ENCODE results near the gene ZNF273.
"Not testable (repeated sequence)": the region's sequence is repeated elsewhere in the genome, so short reads cannot be mapped to it uniquely, and the experiment has no call there.

ZNF273 gene

DNA sequence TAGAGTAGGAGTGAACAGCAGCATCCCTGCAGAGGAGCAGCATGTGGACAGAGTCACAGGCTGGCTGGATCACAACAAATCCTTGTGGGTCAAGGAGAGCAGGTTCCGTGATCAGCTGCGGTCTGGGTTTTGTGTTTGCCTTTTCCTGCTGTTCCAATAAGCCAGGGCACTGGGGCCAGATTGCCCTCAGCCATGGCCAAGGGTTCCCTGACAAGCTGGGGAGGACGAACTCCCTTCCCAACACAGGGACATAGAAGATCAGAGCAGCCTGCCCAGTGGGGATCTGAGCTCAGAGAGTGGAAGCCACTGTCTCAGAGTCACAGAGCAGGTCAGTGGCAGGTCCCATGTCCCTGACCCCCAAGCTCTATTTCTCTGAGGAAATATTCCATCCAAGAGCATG, 12.8 kb upstream of the ZNF273 start:
- not testable (repeated sequence) for DNase-seq

- no peak for DNase-seq
Measured at GRCh38 chr7:64890761-64891362, 12.2 kb upstream of the ZNF273 start.

DNA sequence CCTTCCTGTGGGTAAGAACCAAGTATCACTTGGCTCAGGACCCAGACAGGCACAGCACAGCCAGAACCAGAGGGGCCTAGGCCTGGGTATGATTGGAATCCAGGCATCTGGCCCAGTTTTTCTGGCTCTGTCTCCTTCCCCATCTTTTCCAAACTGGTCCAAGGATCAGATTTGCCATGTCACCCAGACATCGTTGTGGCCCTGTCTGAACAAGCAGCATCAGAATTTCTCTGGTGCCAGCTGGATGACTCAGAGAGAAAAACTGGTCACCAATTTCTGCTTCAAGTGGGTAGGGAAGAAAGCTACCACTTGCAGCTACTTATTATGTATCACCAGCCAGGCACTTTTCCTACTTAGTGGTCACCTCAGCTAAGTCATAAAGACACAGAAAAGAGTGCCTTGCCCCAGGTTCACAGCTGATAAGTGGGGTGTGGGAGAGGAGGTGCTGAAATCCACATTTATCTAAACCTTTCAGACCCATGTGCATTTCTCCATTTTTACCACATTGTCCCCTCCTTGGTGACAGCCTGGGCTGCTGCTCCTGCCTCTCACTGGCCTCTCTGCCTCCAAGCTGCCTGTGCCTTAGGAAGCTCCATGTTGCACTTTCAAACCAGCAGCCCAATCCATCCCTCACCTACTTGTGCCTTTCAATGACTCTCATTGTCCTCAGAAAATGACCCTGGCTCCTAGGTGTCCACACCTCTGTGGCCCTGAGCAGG, 11.6 kb upstream of the ZNF273 start:
- DNase-seq: not testable (repeated sequence)

DNA sequence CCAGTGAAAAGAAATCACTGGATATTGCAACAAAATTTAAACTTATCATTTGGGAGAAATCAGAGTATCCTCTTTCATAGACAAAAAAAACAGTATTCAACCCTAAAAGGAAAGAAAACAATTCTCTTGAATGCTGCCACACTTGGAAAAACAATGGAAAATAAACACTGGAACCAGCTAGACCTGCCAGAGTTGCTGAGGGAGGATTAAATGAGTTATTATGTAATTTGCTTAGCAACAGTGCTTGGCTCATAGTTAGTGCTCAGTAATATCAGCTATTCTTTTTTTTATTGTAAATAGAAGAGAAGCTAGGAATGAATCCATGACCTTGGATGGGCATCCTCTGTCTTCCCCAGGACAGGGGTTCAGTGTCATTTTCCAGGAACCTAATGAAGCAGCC, 11.0 kb upstream of the ZNF273 start:
- no peak for DNase-seq

DNA sequence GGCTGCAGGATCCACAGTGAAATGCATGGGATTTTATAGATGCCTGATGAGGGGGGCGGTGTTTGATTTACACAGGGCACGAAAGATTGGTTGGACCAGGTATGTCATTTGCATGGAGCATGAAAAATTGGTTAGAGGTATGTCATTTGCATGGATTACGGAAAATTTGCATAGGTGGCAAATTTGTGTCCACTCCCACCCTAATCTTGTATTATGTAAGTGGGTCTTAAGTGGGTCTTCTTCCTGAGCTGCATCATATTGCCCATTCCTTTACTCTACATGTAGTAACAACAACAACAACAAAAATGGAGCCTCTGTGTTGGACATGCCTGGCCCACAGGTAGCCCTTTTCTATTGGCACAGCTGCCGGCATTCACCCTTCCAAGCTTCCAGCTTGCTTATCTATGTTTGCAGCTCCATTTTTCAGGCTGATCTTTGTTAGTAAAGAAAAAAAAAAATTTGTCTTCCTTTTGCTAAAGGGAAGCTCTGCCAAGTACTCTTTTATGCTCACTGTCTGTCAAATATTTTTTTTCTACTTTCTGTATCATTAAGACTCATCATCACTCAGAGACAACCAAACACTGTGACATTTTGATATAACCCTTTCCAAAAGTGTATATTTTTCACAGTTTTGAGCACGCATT, 10.3 kb upstream of the ZNF273 start:
- DNase-seq: no peak

DNA sequence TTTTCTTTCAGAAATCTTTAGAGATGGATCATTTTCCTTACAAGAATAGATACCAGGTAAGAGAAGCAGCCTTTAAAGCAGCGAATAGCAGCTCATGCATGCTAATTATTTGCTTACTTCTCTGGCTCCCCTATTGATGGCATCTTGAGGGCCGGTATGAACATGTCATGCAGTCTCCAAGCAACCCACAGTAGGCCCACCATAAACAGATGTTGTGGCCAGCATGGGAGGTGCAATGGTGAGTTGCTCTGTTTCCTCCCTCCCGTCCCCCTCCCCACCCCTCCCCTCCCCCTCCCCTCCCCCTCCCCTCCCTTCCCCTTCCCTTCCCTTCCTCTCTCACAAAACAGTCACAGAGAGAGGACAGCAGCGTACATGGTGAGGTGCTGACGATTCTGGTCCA, 9.7 kb upstream of the ZNF273 start:
- no peak for DNase-seq

DNA sequence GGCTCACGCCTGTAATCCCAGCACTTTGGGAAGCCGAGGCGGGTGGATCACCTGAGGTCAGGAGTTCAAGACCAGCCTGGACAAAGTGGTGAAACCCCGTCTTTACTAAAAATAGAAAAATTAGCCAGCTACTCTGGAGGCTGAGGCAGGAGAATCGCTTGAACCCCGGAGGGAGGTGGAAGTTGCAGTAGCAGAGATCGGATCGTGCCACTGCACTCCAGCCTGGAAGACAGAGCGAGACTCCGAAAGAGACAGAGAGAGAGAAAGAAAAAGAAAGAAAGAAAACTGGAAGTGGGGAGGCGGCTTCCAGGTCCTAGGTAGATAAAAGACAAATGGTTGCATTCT, 640 bp upstream of the ZNF273 start:
- DNase-seq: not testable (repeated sequence)

DNA sequence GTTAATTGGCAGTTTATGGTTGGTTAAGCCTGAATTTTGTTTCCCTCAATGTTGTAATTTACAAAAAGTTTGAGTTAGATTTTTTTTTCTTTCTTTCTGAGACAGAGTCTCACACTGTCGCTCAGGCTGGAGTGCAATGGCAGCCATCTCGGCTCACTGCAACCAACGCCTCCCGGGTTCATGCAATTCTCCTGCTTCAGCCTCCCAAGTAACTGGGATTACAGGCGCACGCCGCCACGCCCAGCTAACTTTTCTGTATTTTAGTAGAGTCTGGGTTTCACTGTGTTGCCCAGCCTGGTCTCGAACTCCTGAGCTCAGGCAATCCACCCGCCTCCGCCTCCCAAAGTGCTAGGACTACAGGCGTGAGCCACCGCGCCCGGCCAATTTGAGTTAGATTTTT, 935 bp downstream of the ZNF273 start:
- no peak for DNase-seq

DNA sequence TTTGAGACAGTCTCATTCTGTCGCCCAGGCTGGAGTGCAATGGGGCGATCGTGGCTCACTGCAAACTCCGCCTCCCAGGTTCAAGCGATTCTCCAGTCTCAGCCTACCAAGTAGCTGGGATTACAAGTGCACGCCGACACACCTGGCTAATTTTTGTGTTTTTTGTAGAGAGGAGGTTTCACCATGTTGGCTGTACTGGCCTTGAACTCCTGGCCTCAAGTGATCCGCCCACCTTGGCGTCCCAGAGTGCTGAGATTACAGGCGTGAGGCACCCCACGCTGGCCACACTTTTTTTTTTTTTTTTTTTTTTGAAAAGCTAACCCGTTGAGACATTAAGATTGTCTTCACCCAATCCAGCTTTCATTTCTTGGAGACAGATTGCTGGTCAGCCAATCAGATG, 2.1 kb downstream of the ZNF273 start:
- no peak for DNase-seq

- no peak for DNase-seq
Measured at GRCh38 chr7:64905547-64905946, 2.5 kb downstream of the ZNF273 start.

GRCh38 chr7:64907641-64908326, 4.7 kb downstream of the ZNF273 start:
- DNase-seq: no peak

GRCh38 chr7:64908358-64908757, 5.3 kb downstream of the ZNF273 start:
- no peak for DNase-seq

GRCh38 chr7:64914557-64914956, 11.5 kb downstream of the ZNF273 start:
- DNase-seq: no peak

- DNase-seq: not testable (repeated sequence)
Measured at GRCh38 chr7:64915301-64915700, 12.2 kb downstream of the ZNF273 start.

DNA sequence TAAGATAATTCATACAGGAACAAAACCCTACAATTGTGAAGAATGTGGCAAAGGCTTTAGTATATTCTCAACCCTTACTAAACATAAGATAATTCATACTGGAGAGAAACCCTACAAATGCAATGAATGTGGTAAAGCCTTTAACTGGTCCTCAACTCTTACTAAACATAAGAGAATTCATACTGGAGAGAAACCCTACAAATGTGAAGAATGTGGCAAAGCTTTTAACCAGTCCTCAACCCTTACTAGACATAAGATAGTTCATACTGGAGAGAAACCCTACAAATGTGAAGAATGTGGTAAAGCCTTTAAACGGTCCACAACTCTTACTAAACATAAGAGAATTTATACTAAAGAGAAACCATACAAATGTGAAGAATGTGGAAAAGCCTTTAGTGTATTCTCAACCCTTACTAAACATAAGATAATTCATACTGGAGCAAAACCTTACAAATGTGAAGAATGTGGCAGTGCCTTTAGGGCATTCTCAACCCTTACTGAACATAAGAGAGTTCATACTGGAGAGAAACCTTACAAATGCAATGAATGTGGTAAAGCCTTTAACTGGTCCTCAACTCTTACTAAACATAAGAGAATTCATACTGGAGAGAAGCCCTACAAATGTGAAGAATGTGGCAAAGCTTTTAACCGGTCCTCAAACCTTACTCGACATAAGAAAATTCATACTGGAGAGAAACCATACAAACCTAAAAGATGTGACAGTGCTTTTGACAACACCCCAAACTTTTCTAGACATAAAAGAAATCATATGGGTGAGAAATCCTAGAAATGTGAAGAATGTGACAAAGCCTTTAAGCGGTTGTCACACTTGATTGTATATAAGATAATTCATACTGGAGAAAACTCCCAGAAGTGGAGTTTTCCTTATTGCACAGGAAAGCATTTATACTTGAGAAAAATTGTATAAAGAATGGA, 25.4 kb downstream of the ZNF273 start:
- DNase-seq: not testable (repeated sequence)

GRCh38 chr7:64934478-64934877, 31.4 kb downstream of the ZNF273 start:
- DNase-seq: no peak

GRCh38 chr7:64938540-64938939, 35.5 kb downstream of the ZNF273 start:
- DNase-seq: no peak

DNA sequence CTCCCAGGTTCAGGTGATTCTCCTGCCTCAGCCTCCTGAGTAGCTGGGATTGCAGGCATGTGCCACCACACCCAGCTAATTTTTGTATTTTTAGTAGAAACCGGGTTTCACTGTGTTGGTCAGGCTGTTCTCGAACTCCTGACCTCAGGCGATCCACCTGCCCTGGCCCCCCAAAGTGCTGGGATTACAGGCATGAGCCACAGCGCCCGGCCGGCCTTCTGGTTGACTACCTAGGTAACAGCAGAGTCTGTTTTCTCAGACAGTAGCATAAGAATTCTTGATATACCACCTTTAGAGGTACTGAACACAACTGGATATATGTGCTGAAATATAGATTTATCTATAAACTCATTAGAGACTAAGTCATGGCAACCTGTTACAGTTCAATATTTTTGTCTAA, 36.9 kb downstream of the ZNF273 start:
- not testable (repeated sequence) for DNase-seq

GRCh38 chr7:64944667-64945502, 41.8 kb downstream of the ZNF273 start:
- not testable (repeated sequence) for DNase-seq

GRCh38 chr7:64945503-64946175, 42.6 kb downstream of the ZNF273 start:
- DNase-seq: no peak

- DNase-seq: peak in 1 of 2 donors; percentile 8
Measured at GRCh38 chr7:64946772-64947171, 43.7 kb downstream of the ZNF273 start.

Data from CD4-positive, alpha-beta T cell treated with Interferon alpha-2 for 1 hour (primary cell).